Mucosa of descending colon (tissue), 3 donors: ENCODE measurements around the gene DFFA. TPM values are rescaled to one million over a fixed set of nuclear protein-coding genes. Genes with fewer than 3 reads are reported as not detected.

Experiments
- ATAC-seq: fragments of 200-7000 bp; cut with Tn5 transposase; one replicate; pipeline ENCODE4 v1.9.1; 2020; ENCODE audit warnings: mild to moderate bottlenecking, moderate library complexity
- DNase-seq, 3 donors: peaks; one replicate each; pipeline ENCODE4 v3.0.0-alpha.2; 2020
- H3K36me3 ChIP-seq: fragments of 200-600 bp; one replicate; pipeline ENCODE4 v1.8.0; 2021; ENCODE audit warnings: low read depth, mild to moderate bottlenecking
- H3K4me1 ChIP-seq: fragments of 200-600 bp; one replicate; pipeline ENCODE4 v1.8.0; 2021; ENCODE audit warnings: low read depth, mild to moderate bottlenecking
- H3K4me3 ChIP-seq: fragments of 200-600 bp; one replicate; pipeline ENCODE4 v1.8.0; 2021; ENCODE audit warnings: mild to moderate bottlenecking
- H3K9me3 ChIP-seq: fragments of 200-600 bp; one replicate; pipeline ENCODE4 v1.8.0; 2021; ENCODE audit warnings: mild to moderate bottlenecking
- CTCF ChIP-seq: fragments of 200-600 bp; IDR thresholded peaks from one replicate; pipeline ENCODE4 v1.8.0; 2022; ENCODE audit warnings: antibody characterized with exemption, mild to moderate bottlenecking
- intact Hi-C, 2 donors: fragments of 100-400 bp; cut with DNase I in 1 of 2; cut with micrococcal nuclease in 1 of 2; formaldehyde crosslinking; loops; one replicate each; pipeline versions ENCODE4 v1.11.0 to v1.11.1; 2022; cut with DNase I, micrococcal nuclease
- total RNA-seq, 3 donors: library from RNA; stranded (reverse); fragmentation: NEBNext Ultra II Directional in 2 of 3; extraction: Animal tissue kit (Norgen Biotek cat#: 25700) in 2 of 3; gene quantifications; one replicate each; pipeline versions ENCODE4 v1.2.1 to v1.2.4, GENCODE V29; 2021 to 2023
- donor health status: DM: no; HTN: no; CAD: no; lungs with moderate emphysema.
- donor health status: DM: no; HTN: no; CAD: no.
- donor health status: DM: no; HTN: yes; CAD: no.

The DFFA gene
- total RNA-seq, 3 donors from 2014 or later = 20.9 to 34.0 (median 21.9) TPM

GRCh38 chr1:10415211-10415930 is 57.0 kb downstream of the DFFA start:
- no peaks in the 10 kb centered on the region for H3K9me3 ChIP-seq
- peak; percentile 92 for ATAC-seq
- peak in 1 of 3 donors; percentile 24 for DNase-seq
- H3K4me1 ChIP-seq = no peaks in the 10 kb centered on the region
- no peak for TF ChIP-seq CTCF
- peaks cover 9% of the 10 kb centered on the region for H3K36me3 ChIP-seq
- intact Hi-C loops = no loop called here
- no peak overlapping the region for H3K4me3 ChIP-seq

- no peaks in the 10 kb centered on the region for H3K9me3 ChIP-seq
- ATAC-seq (no peak), DNase-seq (no peak)
- no peaks in the 10 kb centered on the region for H3K4me1 ChIP-seq
- TF ChIP-seq CTCF = no peak
- H3K4me3 ChIP-seq = no peak overlapping the region
- intact Hi-C loops = no loop called here
- peaks cover 14% of the 10 kb centered on the region for H3K36me3 ChIP-seq
Observed at GRCh38 chr1:10407201-10407600, 65.1 kb downstream of the DFFA start.

Other genes with a start within 250 kb of the DFFA start
- 10 to 100 TPM; 48.6 to 96.4 (median 61.3) TPM for gene PGD, start 73.5 kb downstream of the DFFA start, total RNA-seq
- 10 to 100 TPM; 10.6 to 12.2 (median 11.1) TPM for gene CENPS, start 42.1 kb downstream of the DFFA start, total RNA-seq
- gene CORT, start 22.5 kb downstream of the DFFA start, total RNA-seq = under 1 TPM in 2 of 3 donors, not detected in 1; 0.32 to 0.43 TPM
- 10 to 100 TPM; 18.9 to 23.8 (median 21.3) TPM for gene PEX14, start 2.4 kb upstream of the DFFA start, total RNA-seq